ENCODE measurements around the gene CRYBG1.
"Not testable (repeated sequence)": the region's sequence is repeated elsewhere in the genome, so short reads cannot be mapped to it uniquely, and the experiment has no call there.

Gene CRYBG1

DNA sequence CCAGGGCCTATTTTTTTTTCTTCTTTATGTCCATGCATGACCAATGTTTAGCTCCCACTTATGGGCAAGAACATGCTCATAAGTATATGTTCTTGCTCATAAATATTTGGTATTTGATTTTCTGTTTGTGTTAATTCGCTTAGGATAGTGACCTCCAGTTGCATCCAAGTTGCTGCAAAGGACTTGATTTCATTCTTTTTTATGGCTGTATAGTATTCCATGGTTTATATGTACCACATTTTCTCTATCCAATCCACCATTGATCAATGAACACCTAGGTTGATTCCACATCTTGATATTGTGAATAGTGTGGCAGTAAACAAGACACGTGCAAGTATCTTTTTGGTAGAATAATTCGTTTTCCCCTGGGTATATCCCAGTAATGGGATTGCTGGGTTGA, 190.6 kb downstream of the CRYBG1 start:
- no peak overlapping the region for H3K9ac ChIP-seq (ENCODE audit: low read depth, low read length)
- H3K4me1 ChIP-seq (ENCODE audit: insufficient read depth, low read length), result peaks cover 23% of the 10 kb centered on the region
- H3K36me3 ChIP-seq (ENCODE audit: insufficient read depth, low read length), result no peaks in the 10 kb centered on the region
- no peaks in the 10 kb centered on the region for H3K9me3 ChIP-seq (ENCODE audit: control insufficient read depth, insufficient read depth, low read length)

DNA sequence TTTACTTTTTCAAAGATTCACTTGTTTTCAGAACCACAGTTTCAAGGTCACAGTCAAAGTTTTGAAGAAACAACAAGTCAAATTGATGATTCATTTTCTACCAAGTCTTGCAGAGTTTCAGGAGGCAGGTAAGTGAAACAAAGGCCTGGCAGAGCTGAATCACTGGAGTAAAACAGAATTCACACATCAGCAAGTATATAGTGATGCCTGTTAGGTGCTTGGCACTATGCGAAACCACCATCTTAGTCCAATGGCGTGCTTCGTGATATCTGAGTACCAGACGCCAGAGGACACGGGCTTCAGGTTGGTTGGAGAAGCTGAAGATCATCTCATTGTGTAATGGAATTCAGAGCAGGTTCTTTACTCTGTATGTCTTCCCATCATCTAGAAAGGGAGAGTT, 192.9 kb downstream of the CRYBG1 start:
- H3K9me3 ChIP-seq (ENCODE audit: control insufficient read depth, insufficient read depth, low read length), result no peaks in the 10 kb centered on the region
- no peaks in the 10 kb centered on the region for H3K36me3 ChIP-seq (ENCODE audit: insufficient read depth, low read length)
- peaks cover under 1% of the 10 kb centered on the region; the same call in 1 of the 2 replicates for H3K4me1 ChIP-seq (ENCODE audit: insufficient read depth, low read length)
- no peak overlapping the region for H3K9ac ChIP-seq (ENCODE audit: low read depth, low read length)

DNA sequence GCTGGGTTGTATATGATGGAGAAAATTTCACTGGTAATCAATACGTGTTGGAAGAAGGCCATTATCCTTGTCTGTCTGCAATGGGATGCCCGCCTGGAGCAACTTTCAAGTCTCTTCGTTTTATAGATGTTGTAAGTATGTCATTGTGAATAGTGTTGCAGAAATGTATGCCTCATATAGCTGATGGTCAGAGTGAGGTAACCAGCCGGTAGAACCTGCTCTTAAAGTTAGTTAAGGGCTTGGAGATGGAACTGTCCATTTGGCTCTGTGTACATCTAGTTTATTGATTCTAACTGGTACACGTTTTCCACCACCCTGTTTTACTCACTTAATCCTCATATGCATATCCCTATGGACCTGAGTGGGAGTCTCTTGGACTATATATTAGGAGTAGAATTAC, 195.2 kb downstream of the CRYBG1 start:
- Histone ChIP-seq H3K9ac (ENCODE audit: low read depth, low read length) (no peak overlapping the region), H3K4me1 (ENCODE audit: insufficient read depth, low read length) (no peaks in the 10 kb centered on the region), H3K36me3 (ENCODE audit: insufficient read depth, low read length) (no peaks in the 10 kb centered on the region), H3K9me3 (ENCODE audit: control insufficient read depth, insufficient read depth, low read length) (no peaks in the 10 kb centered on the region)

DNA sequence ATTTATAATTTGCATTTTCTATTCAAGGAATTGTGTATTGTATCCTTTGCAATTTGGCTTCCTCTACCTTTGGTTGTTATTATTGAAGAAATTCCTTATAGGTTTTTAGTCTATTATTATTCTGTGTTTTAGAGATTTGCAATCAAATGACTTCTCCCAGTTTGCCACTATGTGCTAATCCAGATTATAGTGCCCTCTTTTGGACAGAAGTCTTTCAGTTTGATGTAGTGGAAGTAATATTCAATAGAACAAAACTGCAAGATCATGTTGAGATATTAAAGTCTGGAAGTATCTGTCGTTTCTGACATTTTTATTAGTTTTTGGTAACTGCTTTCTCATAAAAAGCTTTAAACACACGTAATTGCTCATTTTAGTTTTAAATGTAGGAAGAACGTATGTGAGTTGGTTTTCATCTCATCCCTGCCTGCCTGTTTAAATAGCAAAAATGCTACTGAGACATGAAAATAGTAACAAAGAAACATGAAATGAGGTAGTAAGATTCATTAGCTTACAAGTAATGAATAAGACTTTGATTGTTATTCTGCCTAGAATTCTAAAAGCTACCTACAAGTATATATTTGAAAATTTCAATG, 195.9 kb downstream of the CRYBG1 start:
- Histone ChIP-seq H3K36me3 (ENCODE audit: insufficient read depth, low read length) (no peaks in the 10 kb centered on the region; the same call in 1 of the 2 replicates), H3K9ac (ENCODE audit: low read depth, low read length) (no peak overlapping the region), H3K9me3 (ENCODE audit: control insufficient read depth, insufficient read depth, low read length) (no peaks in the 10 kb centered on the region), H3K4me1 (ENCODE audit: insufficient read depth, low read length) (peaks cover 5% of the 10 kb centered on the region; the same call in 1 of the 2 replicates)

DNA sequence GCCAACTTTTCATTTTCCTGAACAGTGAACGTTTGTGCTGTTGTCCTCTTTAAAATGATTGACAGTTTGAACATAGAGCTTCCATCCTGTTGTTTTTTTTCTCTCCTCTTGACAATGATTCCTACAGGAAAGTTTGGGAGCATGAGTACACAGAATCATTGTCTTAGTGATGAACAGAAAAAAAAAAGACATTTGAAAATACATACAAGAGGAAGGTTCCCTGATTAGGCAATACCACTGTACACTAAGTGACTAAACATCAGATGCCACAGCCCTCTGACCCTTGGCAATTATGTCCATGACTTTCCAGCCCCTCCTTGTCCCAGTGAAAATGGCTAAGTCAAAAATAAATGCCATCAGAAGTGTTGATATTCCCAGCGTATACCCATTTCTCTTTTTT, 197.3 kb downstream of the CRYBG1 start:
- Histone ChIP-seq H3K36me3 (ENCODE audit: insufficient read depth, low read length) (no peaks in the 10 kb centered on the region; the same call in 1 of the 2 replicates), H3K9me3 (ENCODE audit: control insufficient read depth, insufficient read depth, low read length) (no peaks in the 10 kb centered on the region), H3K4me1 (ENCODE audit: insufficient read depth, low read length) (peaks cover 10% of the 10 kb centered on the region; the same call in 1 of the 2 replicates), H3K9ac (ENCODE audit: low read depth, low read length) (no peak overlapping the region)

DNA sequence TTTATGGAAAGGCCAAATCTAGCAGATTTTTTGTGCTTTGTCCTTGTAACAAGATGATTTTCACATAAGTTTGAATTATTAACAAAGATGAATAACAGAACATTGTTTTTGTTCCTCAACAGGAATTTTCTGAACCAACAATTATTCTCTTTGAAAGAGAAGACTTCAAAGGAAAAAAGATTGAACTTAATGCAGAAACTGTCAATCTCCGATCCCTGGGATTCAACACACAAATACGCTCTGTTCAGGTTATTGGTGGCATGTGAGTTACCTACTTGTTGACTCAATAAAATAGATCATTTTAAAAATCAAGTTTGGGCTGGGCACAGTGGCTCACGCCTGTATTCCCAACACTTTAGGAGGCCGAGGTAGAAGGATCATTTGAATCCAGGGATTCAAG, 197.8 kb downstream of the CRYBG1 start:
- Histone ChIP-seq H3K9ac (ENCODE audit: low read depth, low read length) (no peak overlapping the region), H3K4me1 (ENCODE audit: insufficient read depth, low read length) (peaks cover 10% of the 10 kb centered on the region; the same call in 1 of the 2 replicates), H3K36me3 (ENCODE audit: insufficient read depth, low read length) (no peaks in the 10 kb centered on the region; the same call in 1 of the 2 replicates), H3K9me3 (ENCODE audit: control insufficient read depth, insufficient read depth, low read length) (no peaks in the 10 kb centered on the region)

DNA sequence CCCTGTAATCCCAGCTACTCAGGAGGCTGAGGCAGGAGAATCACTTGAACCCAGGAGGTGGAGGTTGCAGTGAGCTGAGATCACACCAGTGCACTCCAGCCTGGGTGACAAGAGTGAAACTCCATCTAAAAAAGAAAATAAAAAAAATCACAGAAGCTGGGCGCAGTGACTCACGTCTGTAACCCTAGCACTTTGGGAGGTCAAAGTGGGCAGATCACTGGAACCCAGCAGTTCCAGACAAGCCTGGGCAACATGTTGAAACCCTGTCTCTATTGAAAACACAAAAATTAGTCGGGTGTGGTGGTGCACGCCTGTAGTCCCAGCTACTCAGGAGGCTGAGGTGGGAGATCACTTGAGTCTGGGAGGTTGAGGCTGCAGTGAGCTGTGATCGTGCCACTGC, 199.1 kb downstream of the CRYBG1 start:
- H3K4me1 ChIP-seq (ENCODE audit: insufficient read depth, low read length); H3K36me3 ChIP-seq (ENCODE audit: insufficient read depth, low read length); H3K9ac ChIP-seq (ENCODE audit: low read depth, low read length); H3K9me3 ChIP-seq (ENCODE audit: control insufficient read depth, insufficient read depth, low read length): not testable (repeated sequence)

DNA sequence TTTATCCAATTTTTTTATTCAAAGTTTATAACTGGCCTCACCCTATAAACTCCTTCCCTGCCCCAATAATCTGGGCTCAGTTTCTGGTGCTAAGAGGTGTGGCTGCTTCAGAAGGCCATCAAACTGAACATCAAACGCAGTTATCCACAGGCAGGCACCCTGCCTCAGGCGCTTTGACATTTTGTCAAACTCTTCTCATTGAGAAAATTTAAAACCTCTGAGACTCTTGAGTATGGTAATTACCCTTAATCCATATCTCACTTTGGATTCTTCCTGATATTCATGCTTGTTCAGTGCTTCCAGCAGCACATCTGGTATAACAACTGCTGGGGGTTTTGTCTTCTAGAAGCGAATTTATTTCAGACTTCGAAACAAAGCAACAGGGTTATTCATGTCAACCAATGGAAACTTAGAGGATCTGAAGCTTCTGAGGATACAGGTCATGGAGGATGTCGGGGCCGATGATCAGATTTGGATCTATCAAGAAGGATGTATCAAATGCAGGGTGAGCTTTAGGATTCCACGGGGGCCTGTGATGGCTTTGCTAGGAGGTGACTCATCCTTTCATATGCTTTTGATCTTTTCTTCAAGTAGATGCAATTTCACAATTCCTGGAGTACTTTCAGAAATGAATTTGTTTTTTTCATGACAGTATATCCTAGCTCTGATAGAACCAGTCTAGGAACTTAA, 200.6 kb downstream of the CRYBG1 start:
- Histone ChIP-seq H3K9ac (ENCODE audit: low read depth, low read length) (no peak overlapping the region), H3K36me3 (ENCODE audit: insufficient read depth, low read length) (no peaks in the 10 kb centered on the region; the same call in 1 of the 2 replicates), H3K4me1 (ENCODE audit: insufficient read depth, low read length) (peaks cover 10% of the 10 kb centered on the region; the same call in 1 of the 2 replicates), H3K9me3 (ENCODE audit: control insufficient read depth, insufficient read depth, low read length) (no peaks in the 10 kb centered on the region)

DNA sequence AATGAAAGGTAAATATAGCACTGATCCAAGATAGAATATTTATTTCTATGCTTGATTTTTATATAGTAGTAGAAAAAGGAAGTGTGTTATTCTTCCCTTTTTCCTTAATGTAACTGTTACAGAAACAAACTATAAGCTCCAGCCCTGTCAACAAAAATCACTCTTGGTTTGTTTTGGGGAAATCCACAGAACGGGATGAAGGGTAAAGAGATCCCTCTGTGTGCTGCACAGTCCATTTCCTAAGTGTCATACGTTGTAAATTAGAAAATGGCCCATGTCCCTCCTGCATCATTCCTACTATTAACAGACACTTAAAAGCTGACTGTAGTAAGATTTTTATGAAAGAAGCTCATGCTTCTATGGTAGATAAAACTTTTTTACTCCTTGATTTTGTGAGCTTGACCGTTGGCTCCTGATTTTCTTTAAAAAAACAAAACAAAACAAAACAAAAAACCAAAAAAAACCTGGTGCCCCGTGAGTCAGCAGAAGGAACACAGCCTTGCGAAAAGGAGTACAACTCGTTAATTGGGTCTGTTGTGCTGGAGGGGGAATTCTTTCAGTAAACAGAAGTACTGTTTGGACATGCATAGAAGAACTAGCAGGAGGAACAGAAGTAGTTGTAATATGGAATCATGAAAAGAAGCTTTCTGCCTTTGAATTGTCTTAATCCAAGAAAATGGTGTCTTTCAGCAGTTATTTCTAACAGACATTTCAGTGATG, 201.3 kb downstream of the CRYBG1 start:
- Histone ChIP-seq H3K9ac (ENCODE audit: low read depth, low read length) (no peak overlapping the region), H3K36me3 (ENCODE audit: insufficient read depth, low read length) (no peaks in the 10 kb centered on the region; the same call in 1 of the 2 replicates), H3K4me1 (ENCODE audit: insufficient read depth, low read length) (peaks cover 10% of the 10 kb centered on the region; the same call in 1 of the 2 replicates), H3K9me3 (ENCODE audit: control insufficient read depth, insufficient read depth, low read length) (no peaks in the 10 kb centered on the region)

DNA sequence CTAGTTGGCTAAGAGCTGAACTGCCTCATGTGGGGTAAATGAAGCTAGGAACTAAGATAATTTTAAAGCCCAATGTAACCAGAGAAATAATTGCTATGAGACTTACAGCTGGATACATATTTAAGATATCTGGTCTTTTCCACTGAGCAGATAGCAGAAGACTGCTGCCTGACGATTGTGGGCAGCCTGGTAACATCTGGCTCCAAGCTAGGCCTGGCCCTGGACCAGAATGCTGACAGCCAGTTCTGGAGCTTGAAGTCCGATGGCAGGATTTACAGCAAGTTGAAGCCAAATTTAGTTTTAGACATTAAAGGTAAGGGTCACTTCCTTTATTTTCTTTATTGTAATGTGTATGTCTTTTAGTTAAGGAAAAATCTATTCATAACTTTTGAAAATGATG, 203.1 kb downstream of the CRYBG1 start:
- no peaks in the 10 kb centered on the region for H3K9me3 ChIP-seq (ENCODE audit: control insufficient read depth, insufficient read depth, low read length)
- H3K36me3 ChIP-seq (ENCODE audit: insufficient read depth, low read length), result no peaks in the 10 kb centered on the region; the same call in 1 of the 2 replicates
- no peak overlapping the region for H3K9ac ChIP-seq (ENCODE audit: low read depth, low read length)
- H3K4me1 ChIP-seq (ENCODE audit: insufficient read depth, low read length), result peaks cover 10% of the 10 kb centered on the region; the same call in 1 of the 2 replicates

DNA sequence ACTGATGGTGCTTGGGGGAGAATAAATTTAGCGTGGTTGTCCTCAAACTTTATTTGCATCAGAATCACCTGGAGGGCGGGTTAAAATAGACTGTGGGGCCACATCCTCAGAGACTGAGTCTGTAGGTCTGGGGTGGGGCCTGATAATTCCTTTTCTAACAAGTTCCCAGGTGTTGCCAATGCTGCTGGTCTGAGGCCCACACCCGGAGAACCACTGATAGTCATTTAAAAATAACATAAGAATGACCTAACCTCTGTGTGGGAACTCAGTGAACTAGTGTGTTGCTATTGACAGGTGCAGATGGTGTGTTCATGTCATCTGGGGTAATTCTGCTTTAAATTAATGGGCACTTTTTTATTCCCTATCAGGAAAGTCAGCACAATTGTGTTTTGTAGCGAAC, 204.0 kb downstream of the CRYBG1 start:
- H3K4me1 ChIP-seq (ENCODE audit: insufficient read depth, low read length), result peaks cover 10% of the 10 kb centered on the region; the same call in 1 of the 2 replicates
- H3K9me3 ChIP-seq (ENCODE audit: control insufficient read depth, insufficient read depth, low read length), result no peaks in the 10 kb centered on the region
- H3K9ac ChIP-seq (ENCODE audit: low read depth, low read length), result no peak overlapping the region
- H3K36me3 ChIP-seq (ENCODE audit: insufficient read depth, low read length), result no peaks in the 10 kb centered on the region; the same call in 1 of the 2 replicates

DNA sequence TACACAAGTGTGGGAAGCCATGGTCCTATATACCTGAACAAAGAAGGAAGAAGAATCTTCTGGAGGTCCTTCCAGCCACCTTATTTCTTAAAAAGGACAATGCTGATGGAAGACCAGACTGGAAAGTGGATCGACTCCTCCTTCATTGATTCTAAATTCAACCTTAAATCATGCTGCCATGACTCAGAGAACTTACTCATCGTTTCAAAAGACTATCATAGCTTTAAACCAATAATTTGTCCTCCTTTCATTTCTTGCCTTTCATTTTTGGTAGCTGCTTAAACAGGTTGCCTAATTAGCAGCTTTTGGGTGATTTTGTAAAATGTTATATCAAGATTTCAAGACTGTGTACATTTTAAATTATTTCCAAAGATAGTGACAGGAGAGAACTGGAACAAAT, 208.0 kb downstream of the CRYBG1 start:
- H3K9ac ChIP-seq (ENCODE audit: low read depth, low read length), result no peak overlapping the region
- no peaks in the 10 kb centered on the region for H3K9me3 ChIP-seq (ENCODE audit: control insufficient read depth, insufficient read depth, low read length)
- H3K36me3 ChIP-seq (ENCODE audit: insufficient read depth, low read length), result no peaks in the 10 kb centered on the region
- H3K4me1 ChIP-seq (ENCODE audit: insufficient read depth, low read length), result no peaks in the 10 kb centered on the region

DNA sequence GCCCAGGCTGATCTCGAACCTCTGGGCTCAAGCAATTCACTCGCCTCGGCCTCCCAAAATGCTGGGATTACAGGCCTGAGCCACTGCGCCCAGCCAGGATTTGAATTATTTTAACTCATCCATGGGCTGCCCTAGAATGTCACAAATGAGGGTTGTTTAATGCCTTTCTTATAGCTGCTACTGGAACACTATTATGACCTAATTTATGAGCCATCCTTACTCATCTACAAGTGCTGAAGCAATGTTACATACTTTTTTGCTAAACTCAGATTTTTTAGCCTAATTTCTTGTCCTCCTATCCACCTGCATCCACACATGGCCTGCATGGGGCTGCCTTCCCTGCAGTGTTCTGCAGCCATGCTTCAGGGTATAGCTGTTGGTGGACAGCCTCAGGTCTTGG, 208.9 kb downstream of the CRYBG1 start:
- no peaks in the 10 kb centered on the region for H3K9me3 ChIP-seq (ENCODE audit: control insufficient read depth, insufficient read depth, low read length)
- H3K4me1 ChIP-seq (ENCODE audit: insufficient read depth, low read length), result peaks cover under 1% of the 10 kb centered on the region; the same call in 1 of the 2 replicates
- no peaks in the 10 kb centered on the region for H3K36me3 ChIP-seq (ENCODE audit: insufficient read depth, low read length)
- no peak overlapping the region for H3K9ac ChIP-seq (ENCODE audit: low read depth, low read length)

DNA sequence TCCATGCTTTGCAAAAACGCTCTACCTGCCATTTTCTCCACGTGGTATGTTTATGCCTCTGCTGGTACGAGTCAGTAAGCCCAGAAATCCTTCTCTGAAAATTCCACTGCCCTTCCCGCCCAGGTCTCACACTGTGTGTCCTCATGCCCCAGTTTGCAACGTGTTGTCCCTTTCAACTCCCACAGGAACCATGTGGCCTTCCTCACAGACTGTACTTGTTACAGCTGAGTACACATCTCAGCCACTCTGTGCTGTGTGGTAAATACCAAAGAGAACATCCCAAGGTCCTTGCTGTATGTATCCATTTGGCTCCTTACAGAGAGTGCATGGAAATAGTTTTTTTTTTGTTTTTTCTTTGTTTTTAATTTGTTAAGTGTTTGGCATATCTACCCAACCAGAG, 211.9 kb downstream of the CRYBG1 start:
- Histone ChIP-seq H3K9me3 (ENCODE audit: control insufficient read depth, insufficient read depth, low read length) (no peaks in the 10 kb centered on the region), H3K9ac (ENCODE audit: low read depth, low read length) (no peak overlapping the region), H3K36me3 (ENCODE audit: insufficient read depth, low read length) (peaks cover 3% of the 10 kb centered on the region; the same call in 1 of the 2 replicates), H3K4me1 (ENCODE audit: insufficient read depth, low read length) (peaks cover 7% of the 10 kb centered on the region)
